ENCODE measurements around the gene IRAG1.

DNA sequence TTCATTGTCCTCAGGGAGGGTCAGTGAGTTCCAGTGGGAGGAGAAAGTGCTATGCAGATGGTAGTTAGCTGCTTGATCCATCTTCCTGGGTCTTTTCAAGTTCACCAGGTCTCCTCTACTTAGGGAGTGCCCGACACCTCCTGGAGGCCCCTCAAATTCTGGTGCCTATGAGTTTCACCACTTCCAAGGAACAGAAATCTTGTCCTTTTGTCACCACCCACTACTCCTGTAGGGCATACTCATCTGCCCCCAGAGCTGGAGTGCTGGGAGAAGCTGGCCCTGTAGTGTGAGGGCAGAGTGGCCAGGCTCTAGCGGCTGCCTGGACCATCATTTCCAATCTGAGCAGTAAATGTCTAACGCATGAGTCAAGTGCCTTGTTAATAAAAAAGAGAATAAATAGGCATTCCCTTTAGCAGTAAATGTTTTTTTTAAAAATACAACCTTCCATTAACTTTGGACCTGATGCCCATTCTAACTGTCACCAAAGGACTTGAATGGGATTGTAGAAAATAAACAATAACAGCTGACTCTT is 12.5 kb downstream of the IRAG1 start:
- no peak for TF ChIP-seq CTCF (IDR thresholded peaks at IDR 0.05)
- no peak for TF ChIP-seq SIN3A (IDR thresholded peaks at IDR 0.05; ENCODE audit: borderline replicate concordance, insufficient read depth, low read depth, low read length)
